ENCODE data around the gene C19orf73.
"Not testable (repeated sequence)": the region's sequence is repeated elsewhere in the genome, so short reads cannot be mapped to it uniquely, and the experiment has no call there.

GRCh38 chr19:49123285-49123684 lies 4.3 kb upstream of the C19orf73 start:
- not testable (repeated sequence) for TF ChIP-seq STAT5A (IDR thresholded peaks at IDR 0.05; ENCODE audit: borderline replicate concordance, low read length); RFX5 (IDR thresholded peaks at IDR 0.05; ENCODE audit: low read depth, low read length)

All from K562 (cell line).